Smooth muscle cell (in vitro differentiated cells): ENCODE data around the gene IQSEC1. TPM values are rescaled to one million over a fixed set of nuclear protein-coding genes. Genes with fewer than 3 reads are reported as not detected.

Experiments used
- DNase-seq: peaks from one replicate; lab custom pipeline; 2025; ENCODE audit not compliant: unreplicated experiment; lab: John Stamatoyannopoulos, UW
- H2AFZ ChIP-seq: fragments of 200-600 bp; sonication (generic); 2 replicates; pipeline ENCODE4 v1.6.0; 2016; ENCODE audit warnings: antibody characterized with exemption, low read depth, mild to moderate bottlenecking
- H3F3A ChIP-seq: fragments of 200-600 bp; sonication (generic); 2 replicates; pipeline ENCODE4 v1.6.0; 2017; ENCODE audit warnings: antibody characterized with exemption, low read depth
- H3K27ac ChIP-seq: fragments of 200-600 bp; sonication (generic); 2 replicates; pipeline ENCODE4 v1.5.1; 2016; ENCODE audit warnings: low read depth, mild to moderate bottlenecking
- H3K27me3 ChIP-seq: fragments of 200-600 bp; sonication (generic); 2 replicates; pipeline ENCODE4 v1.6.1; 2016; ENCODE audit warnings: low read depth, mild to moderate bottlenecking
- H3K36me3 ChIP-seq: fragments of 200-600 bp; sonication (generic); 2 replicates; pipeline ENCODE4 v1.5.1; 2016; ENCODE audit warnings: low read depth
- H3K4me1 ChIP-seq: fragments of 200-600 bp; sonication (generic); 2 replicates; pipeline ENCODE4 v1.5.1; 2016; ENCODE audit warnings: low read depth
- H3K4me2 ChIP-seq: fragments of 200-600 bp; sonication (generic); 2 replicates; pipeline ENCODE4 v1.6.0; 2016; ENCODE audit warnings: mild to moderate bottlenecking
- H3K4me3 ChIP-seq: fragments of 200-600 bp; sonication (generic); 2 replicates; pipeline ENCODE4 v1.5.1; 2016; ENCODE audit warnings: mild to moderate bottlenecking
- H3K79me2 ChIP-seq: fragments of 200-600 bp; sonication (generic); 2 replicates; pipeline ENCODE4 v1.6.0; 2016; ENCODE audit warnings: low read depth, mild to moderate bottlenecking
- H3K9ac ChIP-seq: fragments of 200-600 bp; sonication (generic); 2 replicates; pipeline ENCODE4 v1.6.0; 2016; ENCODE audit warnings: low read depth
- H3K9me3 ChIP-seq: fragments of 200-600 bp; sonication (generic); replicated peaks from 2 replicates; pipeline ENCODE4 v1.5.1; 2016; ENCODE audit warnings: low read depth
- H4K20me1 ChIP-seq: fragments of 200-600 bp; sonication (generic); 2 replicates; pipeline ENCODE4 v1.6.0; 2016; ENCODE audit warnings: low read depth
- WGBS: methylation state at CpG from one replicate; pipeline ENCODE4 v1.1.7; 2016; ENCODE audit warnings: low lambda C conversion rate; 5-methylcytosine and 5-hydroxymethylcytosine counted together
- polyA plus RNA-seq: library from polyadenylated mRNA; unstranded; fragments of >200 nt; fragmentation: Nextera tagmentation; extraction: Ambion mirVana; gene quantifications from 2 replicates; pipeline ENCODE4 v1.2.1, GENCODE V29; 2016
- total RNA-seq: library from RNA; depleted of rRNA; stranded (reverse); fragments of >200 nt; gene quantifications from 2 replicates; pipeline ENCODE4 v1.2.3, GENCODE V29; 2014
- TF ChIP-seq, protein P1 (sequence below): fragments of 200-600 bp; sonication (generic); IDR thresholded peaks from 2 replicates; pipeline ENCODE4 v1.5.1; 2017; ENCODE audit warnings: borderline replicate concordance, mild to moderate bottlenecking, antibody characterized with exemption; ENCODE audit not compliant: insufficient read depth, poor library complexity, severe bottlenecking

IQSEC1 gene
- total and polyA plus RNA-seq, 2 experiments from 2014 or later: 18.9 to 19.8 TPM

GRCh38 chr3:12994357-12994606, 78.9 kb downstream of the IQSEC1 start:
- no CpG with 5 or more reads among the region's 25 CpGs for WGBS

GRCh38 chr3:12993517-12994356, 79.5 kb downstream of the IQSEC1 start:
- H3F3A ChIP-seq: peaks cover 23% of the 10 kb centered on the region
- H2AFZ ChIP-seq: peak overlapping the region; percentile 18
- H3K4me1 ChIP-seq: peaks cover 17% of the 10 kb centered on the region
- H3K4me2 ChIP-seq: peak overlapping the region; percentile 93
- peak overlapping the region; percentile 65 for H3K4me3 ChIP-seq
- peak overlapping the region; percentile 6 for H3K9ac ChIP-seq
- peaks cover 4% of the 10 kb centered on the region for H3K79me2 ChIP-seq
- H3K36me3 ChIP-seq: no peaks in the 10 kb centered on the region
- no peaks in the 10 kb centered on the region for H3K9me3 ChIP-seq
- no peak overlapping the region for H3K27ac ChIP-seq
- H3K27me3 ChIP-seq: no peaks in the 10 kb centered on the region
- peaks cover 29% of the 10 kb centered on the region for H4K20me1 ChIP-seq
- TF ChIP-seq, protein P1, sequence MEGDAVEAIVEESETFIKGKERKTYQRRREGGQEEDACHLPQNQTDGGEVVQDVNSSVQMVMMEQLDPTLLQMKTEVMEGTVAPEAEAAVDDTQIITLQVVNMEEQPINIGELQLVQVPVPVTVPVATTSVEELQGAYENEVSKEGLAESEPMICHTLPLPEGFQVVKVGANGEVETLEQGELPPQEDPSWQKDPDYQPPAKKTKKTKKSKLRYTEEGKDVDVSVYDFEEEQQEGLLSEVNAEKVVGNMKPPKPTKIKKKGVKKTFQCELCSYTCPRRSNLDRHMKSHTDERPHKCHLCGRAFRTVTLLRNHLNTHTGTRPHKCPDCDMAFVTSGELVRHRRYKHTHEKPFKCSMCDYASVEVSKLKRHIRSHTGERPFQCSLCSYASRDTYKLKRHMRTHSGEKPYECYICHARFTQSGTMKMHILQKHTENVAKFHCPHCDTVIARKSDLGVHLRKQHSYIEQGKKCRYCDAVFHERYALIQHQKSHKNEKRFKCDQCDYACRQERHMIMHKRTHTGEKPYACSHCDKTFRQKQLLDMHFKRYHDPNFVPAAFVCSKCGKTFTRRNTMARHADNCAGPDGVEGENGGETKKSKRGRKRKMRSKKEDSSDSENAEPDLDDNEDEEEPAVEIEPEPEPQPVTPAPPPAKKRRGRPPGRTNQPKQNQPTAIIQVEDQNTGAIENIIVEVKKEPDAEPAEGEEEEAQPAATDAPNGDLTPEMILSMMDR: no peak
- DNase-seq: peak; percentile 19
- WGBS: under 1% methylated on average over 51 of the region's 114 CpGs

More at GRCh38 chr3:12994357-12994606, 78.9 kb downstream of the IQSEC1 start:
- Histone ChIP-seq H3K79me2 (no peaks in the 10 kb centered on the region), H2AFZ (peak overlapping the region; percentile 18), H4K20me1 (peaks cover 23% of the 10 kb centered on the region), H3K4me3 (peak overlapping the region; percentile 59), H3K9ac (peak overlapping the region; percentile 40), H3K27me3 (no peaks in the 10 kb centered on the region), H3K4me2 (peak overlapping the region; percentile 83), H3K4me1 (peaks cover 17% of the 10 kb centered on the region), H3K36me3 (no peaks in the 10 kb centered on the region), H3K27ac (no peak overlapping the region), H3F3A (peaks cover 23% of the 10 kb centered on the region), H3K9me3 (no peaks in the 10 kb centered on the region)
- TF ChIP-seq, protein P1: no peak
- no peak for DNase-seq

GRCh38 chr3:12992629-12993516, 80.4 kb downstream of the IQSEC1 start:
- H3F3A ChIP-seq: peaks cover 23% of the 10 kb centered on the region
- H3K79me2 ChIP-seq: peaks cover 9% of the 10 kb centered on the region
- H3K27me3 ChIP-seq: no peaks in the 10 kb centered on the region
- 12% methylated on average over 21 of the region's 24 CpGs for WGBS
- H3K9ac ChIP-seq: no peak overlapping the region
- no peaks in the 10 kb centered on the region for H3K9me3 ChIP-seq
- no peak for DNase-seq
- H4K20me1 ChIP-seq: peaks cover 35% of the 10 kb centered on the region
- H3K27ac ChIP-seq: no peak overlapping the region
- H3K4me2 ChIP-seq: peak overlapping the region; percentile 93
- TF ChIP-seq, protein P1: no peak
- peak overlapping the region; percentile 65 for H3K4me3 ChIP-seq
- no peaks in the 10 kb centered on the region for H3K36me3 ChIP-seq
- H2AFZ ChIP-seq: no peak overlapping the region
- peaks cover 17% of the 10 kb centered on the region for H3K4me1 ChIP-seq
